ENCODE results near the gene CYP46A1.

Gene CYP46A1

GRCh38 chr14:99682809-99683618 is 1.1 kb upstream of the CYP46A1 start:
- peak overlapping the region; percentile 81 for H3K4me3 ChIP-seq (ENCODE audit: control insufficient read depth, low read depth, low read length)
- DNase-seq (ENCODE audit: low read depth), result peak; percentile 56
- peak; percentile 75 for TF ChIP-seq CTCF (conservative IDR thresholded peaks at IDR 0.05; ENCODE audit: control insufficient read depth, insufficient read depth, low read depth, low read length)

- H3K4me3 ChIP-seq (ENCODE audit: control insufficient read depth, low read depth, low read length), result peak overlapping the region; percentile 37
- TF ChIP-seq CTCF (conservative IDR thresholded peaks at IDR 0.05; ENCODE audit: control insufficient read depth, insufficient read depth, low read depth, low read length), result no peak
- DNase-seq (ENCODE audit: low read depth), result no peak
These were observed 374 bp downstream of the CYP46A1 start for GRCh38 chr14:99684410-99684934.

- no peak for TF ChIP-seq CTCF (conservative IDR thresholded peaks at IDR 0.05; ENCODE audit: control insufficient read depth, insufficient read depth, low read depth, low read length)
- no peak overlapping the region for H3K4me3 ChIP-seq (ENCODE audit: control insufficient read depth, low read depth, low read length)
- no peak for DNase-seq (ENCODE audit: low read depth)
These were observed 1.1 kb downstream of the CYP46A1 start for GRCh38 chr14:99685151-99685591.

- DNase-seq (ENCODE audit: low read depth), result no peak
- no peak for TF ChIP-seq CTCF (conservative IDR thresholded peaks at IDR 0.05; ENCODE audit: control insufficient read depth, insufficient read depth, low read depth, low read length)
These were observed 1.5 kb downstream of the CYP46A1 start for GRCh38 chr14:99685596-99685995.

GRCh38 chr14:99686557-99687283 is 2.6 kb downstream of the CYP46A1 start:
- H3K4me3 ChIP-seq (ENCODE audit: control insufficient read depth, low read depth, low read length), result no peak overlapping the region
- no peak for DNase-seq (ENCODE audit: low read depth)
- TF ChIP-seq CTCF (conservative IDR thresholded peaks at IDR 0.05; ENCODE audit: control insufficient read depth, insufficient read depth, low read depth, low read length), result no peak

More at GRCh38 chr14:99685596-99685995, 1.5 kb downstream of the CYP46A1 start:
- H3K4me3 ChIP-seq (ENCODE audit: control insufficient read depth, low read depth, low read length), result no peak overlapping the region

GRCh38 chr14:99687284-99688209 is 3.4 kb downstream of the CYP46A1 start:
- TF ChIP-seq CTCF (conservative IDR thresholded peaks at IDR 0.05; ENCODE audit: control insufficient read depth, insufficient read depth, low read depth, low read length), result peak; percentile 52

More at GRCh38 chr14:99687284-99688209, 3.4 kb downstream of the CYP46A1 start:
- H3K4me3 ChIP-seq (ENCODE audit: control insufficient read depth, low read depth, low read length), result no peak overlapping the region
- no peak for DNase-seq (ENCODE audit: low read depth)

Measured in fibroblast of mammary gland (primary cell).